GM10266 (cell line): ENCODE data around the gene KMT2D.
"Not testable (repeated sequence)": the region's sequence is repeated elsewhere in the genome, so short reads cannot be mapped to it uniquely, and the experiment has no call there.

Experiments
- DNase-seq: peaks from one replicate; pipeline ENCODE4 v3.0.0; 2012; ENCODE audit errors: extremely low spot score
- CTCF ChIP-seq: IDR thresholded peaks from 2 replicates; pipeline ENCODE4 v1.5.1; 2012; ENCODE audit warnings: mild to moderate bottlenecking, low read depth; ENCODE audit not compliant: control insufficient read depth, insufficient read depth; ENCODE audit errors: missing control alignments

KMT2D gene

GRCh38 chr12:49068879-49069506 lies 8.4 kb upstream of the KMT2D start:
- no peak for TF ChIP-seq CTCF
- no peak for DNase-seq

- DNase-seq, result no peak
- TF ChIP-seq CTCF, result no peak
Measured at GRCh38 chr12:49066120-49066519, 5.5 kb upstream of the KMT2D start.

DNA sequence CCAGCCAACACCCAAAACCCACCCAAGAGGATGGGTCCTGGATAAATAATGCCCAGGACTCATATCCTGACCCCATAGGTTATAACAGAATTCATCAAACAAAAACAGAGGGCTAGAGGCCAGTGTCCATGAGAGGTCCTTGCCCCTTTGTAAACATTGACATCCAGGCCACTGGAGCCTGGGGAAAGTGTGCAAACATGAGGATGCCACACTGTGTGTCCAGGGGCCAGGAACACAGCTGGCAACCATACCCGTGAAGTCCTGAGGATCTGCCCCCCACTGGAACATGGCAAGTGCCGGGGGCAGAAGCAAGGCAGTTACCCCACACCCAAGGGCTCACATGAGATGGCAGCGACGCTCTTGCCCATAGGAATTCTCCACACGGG lies 4.2 kb upstream of the KMT2D start:
- DNase-seq, result no peak
- no peak for TF ChIP-seq CTCF

DNA sequence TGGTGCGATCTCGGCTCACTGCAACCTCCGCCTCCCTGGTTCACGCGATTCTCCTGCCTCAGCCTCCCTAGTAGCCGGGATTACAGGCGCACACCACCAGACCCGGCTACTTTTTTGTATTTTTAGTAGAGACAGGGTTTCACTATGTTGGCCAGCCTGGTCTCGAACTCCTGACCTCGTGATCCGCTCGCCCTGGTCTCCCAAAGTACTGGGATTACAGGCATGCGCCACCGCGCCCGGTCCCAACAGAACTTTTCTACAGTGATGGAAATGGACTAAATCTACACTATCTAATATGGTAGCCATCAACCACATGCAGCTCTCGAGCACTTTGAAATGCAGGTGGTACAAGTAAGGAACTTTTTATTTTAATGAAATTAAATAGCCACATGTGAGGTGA lies 1.3 kb upstream of the KMT2D start:
- not testable (repeated sequence) for DNase-seq

DNA sequence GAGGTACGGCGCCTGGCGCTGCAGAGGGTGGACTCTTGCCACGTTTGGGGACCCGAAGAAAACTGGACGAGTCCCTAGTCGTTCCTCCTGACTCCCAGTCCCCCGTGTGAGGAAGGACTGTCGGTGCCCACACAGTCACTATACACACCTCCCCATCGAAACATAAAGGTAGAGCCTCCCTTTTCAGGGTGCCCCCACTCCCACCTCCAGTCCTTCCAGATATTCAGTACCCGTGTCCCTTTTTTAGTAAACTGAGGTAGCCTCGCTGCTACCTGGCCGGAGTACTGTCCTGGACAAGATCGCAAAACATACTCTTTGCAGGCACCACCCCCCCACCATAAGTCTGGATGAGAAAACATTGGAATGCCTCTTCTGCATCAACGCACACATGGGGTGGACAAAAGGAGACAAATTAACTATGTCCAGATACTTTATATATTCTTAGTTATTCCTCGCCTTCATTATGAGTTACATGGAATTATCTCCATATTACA lies 610 bp upstream of the KMT2D start:
- no peak for TF ChIP-seq CTCF
- no peak for DNase-seq

- TF ChIP-seq CTCF, result no peak
- DNase-seq, result no peak
Measured at GRCh38 chr12:49059299-49060171, 1.1 kb downstream of the KMT2D start.

GRCh38 chr12:49059045-49059298 lies 1.6 kb downstream of the KMT2D start:
- TF ChIP-seq CTCF, result no peak
- DNase-seq, result no peak
